Measurements from ENCODE around the gene NUCB1.

DNA sequence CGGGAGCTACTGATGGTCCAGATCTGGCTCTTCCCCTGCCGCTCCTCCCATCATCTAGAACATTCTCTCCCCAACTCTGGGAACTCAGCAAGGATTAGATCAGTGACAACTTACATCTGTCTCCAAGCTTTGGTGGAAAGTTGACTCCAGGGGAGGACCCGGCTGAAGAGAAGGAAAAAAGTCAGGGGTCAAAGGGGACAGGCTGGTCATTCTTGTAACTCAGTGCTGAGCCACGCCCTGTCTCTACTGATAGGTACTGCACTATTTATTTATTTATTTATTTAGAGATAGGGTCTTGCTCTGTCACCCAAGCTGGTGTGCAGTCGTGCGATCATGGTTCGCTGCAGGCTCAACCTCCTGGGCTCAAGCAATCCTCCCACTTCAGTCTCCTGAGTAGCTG is 46.0 kb upstream of the NUCB1 start:
- TF ChIP-seq, protein P1, sequence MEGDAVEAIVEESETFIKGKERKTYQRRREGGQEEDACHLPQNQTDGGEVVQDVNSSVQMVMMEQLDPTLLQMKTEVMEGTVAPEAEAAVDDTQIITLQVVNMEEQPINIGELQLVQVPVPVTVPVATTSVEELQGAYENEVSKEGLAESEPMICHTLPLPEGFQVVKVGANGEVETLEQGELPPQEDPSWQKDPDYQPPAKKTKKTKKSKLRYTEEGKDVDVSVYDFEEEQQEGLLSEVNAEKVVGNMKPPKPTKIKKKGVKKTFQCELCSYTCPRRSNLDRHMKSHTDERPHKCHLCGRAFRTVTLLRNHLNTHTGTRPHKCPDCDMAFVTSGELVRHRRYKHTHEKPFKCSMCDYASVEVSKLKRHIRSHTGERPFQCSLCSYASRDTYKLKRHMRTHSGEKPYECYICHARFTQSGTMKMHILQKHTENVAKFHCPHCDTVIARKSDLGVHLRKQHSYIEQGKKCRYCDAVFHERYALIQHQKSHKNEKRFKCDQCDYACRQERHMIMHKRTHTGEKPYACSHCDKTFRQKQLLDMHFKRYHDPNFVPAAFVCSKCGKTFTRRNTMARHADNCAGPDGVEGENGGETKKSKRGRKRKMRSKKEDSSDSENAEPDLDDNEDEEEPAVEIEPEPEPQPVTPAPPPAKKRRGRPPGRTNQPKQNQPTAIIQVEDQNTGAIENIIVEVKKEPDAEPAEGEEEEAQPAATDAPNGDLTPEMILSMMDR (IDR thresholded peaks at IDR 0.05), result no peak
- TF ChIP-seq POLR2AphosphoS5 (IDR thresholded peaks at IDR 0.05; ENCODE audit: low read depth, low read length), result no peak
- TF ChIP-seq TCF7L2 (IDR thresholded peaks at IDR 0.05; ENCODE audit: low read depth, low read length), result no peak

All from Panc1 (cell line).